NCI-H1417 (cell line): ENCODE data around the gene ELOA.

Experiments
- DNase-seq, 3 experiments: peaks; one replicate each; lab custom pipeline; 2025; lab: John Stamatoyannopoulos, UW

ELOA gene, protein sequence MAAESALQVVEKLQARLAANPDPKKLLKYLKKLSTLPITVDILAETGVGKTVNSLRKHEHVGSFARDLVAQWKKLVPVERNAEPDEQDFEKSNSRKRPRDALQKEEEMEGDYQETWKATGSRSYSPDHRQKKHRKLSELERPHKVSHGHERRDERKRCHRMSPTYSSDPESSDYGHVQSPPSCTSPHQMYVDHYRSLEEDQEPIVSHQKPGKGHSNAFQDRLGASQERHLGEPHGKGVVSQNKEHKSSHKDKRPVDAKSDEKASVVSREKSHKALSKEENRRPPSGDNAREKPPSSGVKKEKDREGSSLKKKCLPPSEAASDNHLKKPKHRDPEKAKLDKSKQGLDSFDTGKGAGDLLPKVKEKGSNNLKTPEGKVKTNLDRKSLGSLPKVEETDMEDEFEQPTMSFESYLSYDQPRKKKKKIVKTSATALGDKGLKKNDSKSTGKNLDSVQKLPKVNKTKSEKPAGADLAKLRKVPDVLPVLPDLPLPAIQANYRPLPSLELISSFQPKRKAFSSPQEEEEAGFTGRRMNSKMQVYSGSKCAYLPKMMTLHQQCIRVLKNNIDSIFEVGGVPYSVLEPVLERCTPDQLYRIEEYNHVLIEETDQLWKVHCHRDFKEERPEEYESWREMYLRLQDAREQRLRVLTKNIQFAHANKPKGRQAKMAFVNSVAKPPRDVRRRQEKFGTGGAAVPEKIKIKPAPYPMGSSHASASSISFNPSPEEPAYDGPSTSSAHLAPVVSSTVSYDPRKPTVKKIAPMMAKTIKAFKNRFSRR

DNA sequence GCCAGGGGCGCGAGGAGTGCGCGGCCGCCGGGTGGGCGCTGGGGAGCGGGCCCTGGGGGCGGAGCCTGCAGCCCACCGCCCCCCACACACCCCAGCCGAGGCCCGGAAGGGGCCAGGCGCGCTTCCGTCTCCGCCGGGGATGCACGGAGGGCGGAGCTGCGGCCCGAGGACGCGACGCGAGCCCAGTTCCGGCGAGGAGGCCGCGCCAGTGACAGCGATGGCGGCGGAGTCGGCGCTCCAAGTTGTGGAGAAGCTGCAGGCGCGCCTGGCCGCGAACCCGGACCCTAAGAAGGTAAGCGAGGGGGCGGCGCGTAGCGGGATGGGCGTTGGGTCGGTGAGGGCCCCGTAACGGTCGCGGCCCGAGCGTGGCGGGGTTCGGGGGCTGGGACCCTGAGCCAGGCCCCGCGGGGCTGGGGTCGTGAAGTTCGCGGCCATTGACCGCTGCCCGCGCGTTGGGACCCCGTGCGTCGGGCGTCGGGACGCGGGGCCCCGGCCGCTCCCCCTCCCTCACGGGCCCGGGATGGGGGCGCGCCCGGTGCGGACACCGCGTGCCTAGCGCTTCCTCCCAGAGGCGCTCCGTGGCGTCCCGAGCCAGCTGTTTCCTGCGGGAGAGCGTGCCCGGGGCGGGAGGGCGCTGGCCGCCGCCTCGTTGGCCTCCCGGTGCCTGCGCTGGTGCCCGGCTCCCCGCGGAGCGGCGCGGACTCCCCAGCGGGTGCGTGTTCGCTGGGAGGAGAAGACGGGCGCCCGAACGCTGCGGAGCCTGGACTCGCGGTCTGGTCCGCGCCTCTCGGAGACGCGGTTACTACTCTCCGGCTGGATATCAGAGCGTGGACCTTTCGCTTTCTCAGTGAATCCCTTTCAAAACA lies at the start of gene ELOA:
Gene ELOA (plus strand): TSS at position 185 of the 866 bp plus-strand sequence. CDS start 33 bp downstream, at position 218.
- DNase-seq, result peak; percentile 69 to 83 (median 80)

DNA sequence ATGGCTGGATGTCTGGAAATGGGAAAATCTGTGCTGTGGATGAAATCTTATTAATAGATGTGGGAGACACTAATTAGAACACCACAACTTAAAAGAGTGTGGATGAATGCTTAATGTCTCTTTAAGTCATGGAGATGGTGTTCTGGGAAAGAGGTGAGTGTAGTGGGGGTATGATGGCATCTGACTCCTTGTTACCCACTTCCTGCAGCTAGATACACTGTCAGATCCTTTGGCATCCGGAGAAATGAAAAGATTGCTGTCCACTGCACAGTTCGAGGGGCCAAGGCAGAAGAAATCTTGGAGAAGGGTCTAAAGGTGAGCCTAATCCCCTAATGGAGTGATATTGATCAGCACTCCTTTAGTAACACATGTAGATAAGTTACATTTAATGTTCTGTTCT lies 49.7 kb upstream of the ELOA start:
- DNase-seq, result peak in 1 of 3 experiments; percentile 9

DNA sequence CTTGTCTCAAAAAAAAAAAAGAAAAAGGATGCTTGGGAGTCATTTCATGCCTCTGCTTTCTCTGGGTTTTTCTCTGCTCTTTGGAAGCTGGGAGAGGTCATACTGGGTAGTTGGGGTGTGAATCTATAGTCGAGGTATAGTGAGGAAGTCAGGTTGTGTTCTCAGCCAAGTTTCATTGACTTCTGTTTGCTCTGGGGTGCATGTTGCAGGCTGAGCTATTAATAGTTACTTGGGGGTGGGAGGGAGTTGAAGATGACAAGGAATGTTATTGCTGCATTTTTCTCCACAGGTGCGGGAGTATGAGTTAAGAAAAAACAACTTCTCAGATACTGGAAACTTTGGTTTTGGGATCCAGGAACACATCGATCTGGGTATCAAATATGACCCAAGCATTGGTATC lies 48.9 kb upstream of the ELOA start:
- peak in 1 of 3 experiments; percentile 5 for DNase-seq

DNA sequence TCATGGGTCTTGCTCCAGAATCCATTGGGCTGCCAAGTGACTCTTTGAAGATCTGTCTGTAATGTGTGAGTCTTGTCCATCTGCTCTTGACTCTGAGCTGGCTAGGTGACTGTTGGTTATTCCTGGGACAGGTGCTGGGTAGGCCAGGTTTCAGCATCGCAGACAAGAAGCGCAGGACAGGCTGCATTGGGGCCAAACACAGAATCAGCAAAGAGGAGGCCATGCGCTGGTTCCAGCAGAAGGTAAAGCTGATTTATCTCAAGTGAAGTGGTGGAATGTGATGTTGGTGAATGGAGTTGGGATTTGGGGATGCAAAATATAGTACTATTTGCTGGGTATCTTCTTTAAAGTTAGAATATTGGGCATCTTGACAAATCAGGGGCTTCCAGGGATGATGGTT lies 47.6 kb upstream of the ELOA start:
- peak in 1 of 3 experiments; percentile 10 for DNase-seq

DNA sequence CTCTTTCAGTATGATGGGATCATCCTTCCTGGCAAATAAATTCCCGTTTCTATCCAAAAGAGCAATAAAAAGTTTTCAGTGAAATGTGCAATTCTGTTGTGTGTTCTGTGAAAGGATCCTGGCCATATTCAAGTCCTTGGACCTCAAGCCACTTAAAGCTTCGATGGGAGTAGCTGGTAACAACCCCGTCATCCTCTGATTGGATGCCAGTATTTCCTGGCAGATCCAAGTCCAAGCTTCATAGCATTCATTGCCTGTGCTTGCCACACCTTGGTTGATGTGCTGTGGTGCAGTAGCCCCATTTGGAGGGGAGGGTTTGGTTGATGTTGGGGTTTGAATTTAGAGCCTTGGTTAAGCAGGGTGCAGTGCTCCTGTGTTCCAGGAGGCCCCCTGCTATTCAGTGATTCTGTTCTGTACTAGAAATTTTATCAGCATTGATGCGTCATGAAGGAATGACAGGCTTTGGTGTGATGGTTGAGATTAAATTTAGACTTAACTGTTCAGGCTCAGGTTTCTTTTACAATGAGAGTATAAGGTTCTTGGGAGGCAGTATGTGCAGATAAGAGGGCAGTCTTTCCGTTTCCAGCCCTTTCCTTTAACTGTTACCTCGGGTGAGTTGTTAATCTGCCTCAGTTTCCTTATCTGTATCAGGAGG lies 46.8 kb upstream of the ELOA start:
- peak in 1 of 3 experiments; percentile 6 for DNase-seq

DNA sequence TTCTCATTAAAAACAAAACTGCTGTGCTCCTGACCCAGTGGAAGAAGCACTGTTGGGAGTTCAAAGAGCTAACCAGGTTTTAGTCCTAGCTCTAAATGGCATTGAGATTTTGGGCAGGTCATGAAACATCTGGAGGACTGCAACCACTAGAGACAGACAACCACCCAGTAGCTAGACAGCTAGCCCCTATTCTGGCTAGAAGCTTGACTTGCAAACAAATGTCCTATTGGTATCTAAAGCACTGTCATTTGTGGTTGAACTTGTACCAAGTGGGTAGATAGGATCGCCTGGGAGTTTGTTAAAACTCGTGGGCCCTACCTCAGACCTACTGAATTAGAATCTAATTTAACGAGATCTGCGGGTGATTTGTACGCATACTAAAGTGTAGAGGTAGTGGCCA lies 44.8 kb upstream of the ELOA start:
- no peak for DNase-seq

DNA sequence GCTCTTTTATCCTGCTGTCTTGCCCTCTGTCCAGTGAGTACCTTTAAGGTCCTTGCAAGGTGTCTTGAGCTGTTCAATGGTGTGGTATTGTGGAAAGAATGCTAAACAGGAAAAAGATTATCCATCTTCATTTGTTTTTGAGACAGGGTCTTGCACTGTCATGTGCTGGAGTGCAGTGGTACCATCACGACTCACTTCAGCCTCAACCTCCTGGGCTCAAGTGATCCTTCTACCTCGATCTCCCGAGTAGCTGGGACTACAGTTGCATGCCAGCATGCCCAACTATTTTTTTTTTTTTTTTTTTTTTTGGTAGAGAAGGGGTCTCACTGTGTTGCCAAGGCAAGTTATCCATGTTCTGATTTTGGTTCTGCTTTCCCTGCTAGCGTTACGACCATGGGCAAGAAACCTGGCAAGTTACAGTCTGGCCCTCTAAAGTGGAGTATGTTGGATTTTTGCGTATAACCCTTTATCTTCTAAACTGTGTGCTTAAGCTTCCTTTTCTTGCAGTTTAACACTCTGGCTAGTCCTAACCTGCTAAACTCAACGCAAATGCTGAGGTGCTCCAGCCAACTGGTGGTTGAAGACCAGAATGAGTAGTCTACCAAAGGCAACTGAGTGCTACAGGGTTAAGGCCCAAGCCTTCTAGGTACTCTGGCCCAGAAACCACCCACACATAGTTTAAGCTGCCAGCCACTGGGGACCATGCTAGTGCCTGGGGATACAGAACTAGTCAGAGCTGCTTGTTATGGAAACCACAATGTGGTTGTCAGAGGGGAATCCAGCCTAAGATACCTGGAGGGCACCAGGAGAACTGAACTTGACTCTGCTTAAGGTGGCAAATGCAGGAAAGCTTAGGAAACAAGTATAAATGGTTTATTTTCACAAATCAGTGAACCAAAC lies 43.7 kb upstream of the ELOA start:
- no peak for DNase-seq

DNA sequence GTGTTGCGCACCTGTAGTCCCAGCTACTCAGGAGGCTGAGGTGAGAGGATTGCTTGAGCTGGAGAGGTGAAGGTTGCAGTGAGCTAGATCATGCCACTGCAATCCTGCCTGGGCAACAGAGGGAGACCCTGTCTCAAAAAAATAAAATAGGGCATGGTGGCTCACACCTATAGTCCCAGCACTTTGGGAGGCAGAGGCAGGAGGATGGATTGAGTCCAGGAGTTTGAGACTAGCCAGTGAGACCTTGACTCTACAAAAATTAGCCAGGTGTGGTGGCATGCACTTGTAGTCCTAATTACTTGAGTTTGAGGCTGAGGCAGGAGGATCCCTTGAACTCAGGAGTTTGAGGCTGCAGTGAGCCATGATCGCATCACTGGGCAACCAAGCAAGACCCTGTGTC lies 42.0 kb upstream of the ELOA start:
- DNase-seq, result no peak

DNA sequence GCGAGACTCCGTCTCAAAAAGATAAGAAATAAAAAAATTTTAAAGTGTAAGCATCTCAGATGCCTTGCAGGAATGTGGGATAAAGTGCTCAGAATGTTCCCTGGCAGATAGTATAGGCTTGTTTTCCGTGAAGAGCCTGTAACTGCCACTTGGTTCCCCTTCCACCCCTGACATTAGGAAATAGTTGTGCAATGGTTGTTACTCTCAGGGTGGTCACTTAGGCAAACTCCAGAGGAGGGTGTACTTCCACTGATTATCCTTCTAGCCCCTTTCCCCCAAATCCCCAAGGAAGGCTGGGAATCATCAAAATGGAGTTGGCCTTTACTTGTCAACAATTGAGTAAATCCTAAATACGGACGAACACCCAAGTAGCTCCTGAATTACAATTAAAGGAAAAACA lies 41.3 kb upstream of the ELOA start:
- no peak for DNase-seq

DNA sequence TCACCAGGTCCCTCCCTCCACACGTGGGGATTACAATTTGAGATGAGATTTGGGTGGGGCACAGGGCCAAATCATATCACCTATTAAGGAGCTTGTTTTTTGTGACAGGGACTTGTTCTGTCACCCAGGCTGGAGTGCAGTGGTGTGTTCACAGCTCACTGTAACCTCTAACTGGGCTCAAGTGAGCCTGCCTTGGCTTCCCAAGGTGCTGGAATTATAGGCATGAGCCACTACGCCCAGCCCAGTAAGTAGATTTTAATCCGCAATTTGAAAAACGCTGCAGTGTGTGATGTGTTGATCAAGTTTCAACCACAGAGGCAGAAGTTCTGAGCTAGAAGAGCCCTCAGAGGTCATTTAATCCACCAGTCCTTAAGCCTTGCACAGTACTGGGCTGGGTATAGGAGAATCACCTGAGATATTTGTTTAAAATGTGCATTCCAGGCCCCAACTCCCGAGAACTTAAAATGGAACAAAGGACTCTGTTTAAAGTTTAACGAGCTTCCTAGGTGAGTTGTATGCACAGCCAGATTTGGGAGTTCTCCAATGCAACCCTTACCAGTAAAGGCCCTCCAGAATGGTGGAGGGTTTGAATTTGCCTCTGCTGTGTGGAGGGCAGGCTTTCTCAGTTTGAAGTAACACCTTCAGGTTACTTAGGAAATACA lies 38.3 kb upstream of the ELOA start:
- no peak for DNase-seq

DNA sequence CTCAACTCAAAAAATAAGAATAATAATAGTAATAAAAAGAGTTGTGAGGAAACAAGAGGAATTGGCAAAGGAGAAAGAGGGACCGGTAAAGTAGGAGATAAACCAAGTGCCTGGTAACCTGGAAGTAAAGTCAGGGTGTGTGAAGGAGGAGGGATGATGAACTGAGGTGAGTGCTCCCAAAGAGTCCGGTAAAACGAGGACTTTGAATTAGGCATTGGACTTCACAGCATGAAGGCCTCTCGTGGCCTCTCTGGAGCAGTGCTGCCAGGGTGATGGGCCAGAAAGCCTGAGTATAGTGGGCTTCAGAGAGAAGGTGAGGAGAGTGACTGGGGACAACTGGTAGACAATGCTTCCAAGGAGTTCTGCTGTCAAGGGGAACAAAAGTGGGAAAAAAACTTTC lies 34.0 kb upstream of the ELOA start:
- no peak for DNase-seq

DNA sequence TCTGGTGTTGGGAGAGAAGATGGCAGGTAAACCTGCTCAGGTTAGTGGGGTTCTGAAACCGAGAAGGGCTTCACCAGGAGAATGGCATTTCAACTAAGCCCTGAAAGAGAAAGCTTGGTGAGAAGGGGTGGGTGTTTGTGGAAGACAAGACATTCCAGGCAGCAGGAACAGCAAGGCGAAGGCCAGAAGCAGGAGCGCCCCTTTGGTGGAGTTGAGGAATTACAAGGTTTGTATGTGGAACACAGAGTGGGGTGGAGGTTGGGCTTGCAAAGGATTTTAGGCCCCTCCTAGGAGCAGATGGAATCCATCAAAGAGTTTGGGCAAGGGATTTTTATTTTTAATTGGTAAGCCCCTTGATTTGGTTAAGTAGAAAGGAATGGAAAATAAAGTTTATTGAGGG lies 24.8 kb upstream of the ELOA start:
- peak in 1 of 3 experiments; percentile 5 for DNase-seq

DNA sequence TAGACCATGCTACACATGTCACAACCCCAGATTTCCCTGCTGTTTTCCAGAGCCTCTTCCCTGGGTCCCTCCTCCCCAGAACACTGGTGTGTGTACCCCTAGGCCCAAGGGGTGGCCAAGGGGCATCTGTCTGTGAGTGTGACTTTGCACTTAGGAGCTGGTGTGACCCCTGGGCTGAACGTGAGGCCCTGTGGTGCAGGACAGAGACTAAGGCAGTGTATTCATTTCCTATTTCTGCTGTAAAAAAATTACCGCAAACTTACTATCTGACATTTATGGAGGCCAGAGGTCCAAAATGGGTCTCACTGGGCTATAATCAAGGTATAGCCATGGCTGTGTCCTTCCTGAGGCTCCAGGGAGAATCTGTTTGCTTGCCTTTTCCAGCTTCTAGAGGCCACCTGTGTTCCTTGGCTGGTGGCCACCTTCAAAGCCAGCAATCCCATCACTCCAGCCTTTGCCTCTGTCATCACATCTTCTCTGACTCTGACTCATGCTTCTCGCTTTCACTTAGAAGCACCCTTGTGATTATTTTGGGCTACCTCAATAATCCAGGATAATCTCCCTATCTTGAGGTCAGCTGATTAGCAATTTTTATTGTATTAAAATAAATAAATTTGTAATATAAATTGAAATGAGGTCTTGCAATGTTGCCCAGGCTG lies 24.0 kb upstream of the ELOA start:
- no peak for DNase-seq

DNA sequence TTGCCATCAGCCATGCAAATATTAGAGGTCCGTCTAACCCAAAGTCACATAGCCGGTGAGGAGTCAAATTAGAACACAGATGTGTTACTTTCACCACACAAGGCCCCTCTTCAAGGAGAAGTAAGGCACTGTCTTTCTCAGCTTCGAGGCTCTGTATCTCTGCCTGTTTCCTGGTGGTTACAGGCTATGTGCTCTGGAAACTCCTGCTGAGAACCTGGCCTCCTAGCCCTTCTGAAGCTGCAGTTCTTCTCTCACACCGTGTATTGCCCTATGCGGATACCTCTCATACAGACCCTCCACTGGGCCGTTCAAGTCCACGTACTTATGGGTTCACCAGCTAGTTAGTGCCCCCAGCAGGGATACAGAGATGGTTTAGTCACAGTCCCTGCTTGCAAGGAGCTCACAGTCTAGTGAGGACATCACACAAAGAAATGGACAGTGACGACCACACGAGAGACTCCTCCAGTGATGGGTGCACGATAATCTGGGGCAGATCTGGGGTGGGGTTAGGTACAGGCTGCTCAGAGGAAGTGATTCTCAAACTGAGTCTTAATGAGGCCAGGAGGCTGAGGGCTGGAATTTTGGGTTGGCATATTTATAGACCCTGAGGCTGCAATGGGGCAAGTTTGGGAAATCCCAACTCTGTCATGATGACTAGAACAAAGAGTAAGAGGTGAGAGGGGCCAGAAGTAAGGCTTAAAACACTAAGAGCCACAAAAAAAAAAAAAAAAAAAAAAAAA lies 22.8 kb upstream of the ELOA start:
- DNase-seq, result no peak

DNA sequence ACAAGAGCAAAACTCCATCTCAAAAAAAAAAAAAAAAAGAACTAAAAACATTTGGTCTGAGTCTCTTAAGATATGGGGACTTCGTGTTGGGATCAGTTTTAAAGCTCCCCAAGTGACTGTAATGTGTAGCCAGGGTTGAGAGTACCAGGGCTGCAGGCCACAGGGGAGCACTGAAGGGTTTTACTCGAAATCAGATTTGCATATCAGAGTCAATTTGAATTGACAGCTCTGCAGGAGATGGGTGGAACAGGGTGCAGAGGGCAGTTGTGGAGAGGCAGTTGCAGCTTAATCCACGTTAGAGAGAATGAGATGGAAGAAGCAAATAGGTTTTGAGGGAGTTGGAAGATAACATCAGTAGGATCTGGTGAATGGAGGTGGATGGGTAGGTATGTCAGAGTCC lies 20.6 kb upstream of the ELOA start:
- DNase-seq, result no peak

DNA sequence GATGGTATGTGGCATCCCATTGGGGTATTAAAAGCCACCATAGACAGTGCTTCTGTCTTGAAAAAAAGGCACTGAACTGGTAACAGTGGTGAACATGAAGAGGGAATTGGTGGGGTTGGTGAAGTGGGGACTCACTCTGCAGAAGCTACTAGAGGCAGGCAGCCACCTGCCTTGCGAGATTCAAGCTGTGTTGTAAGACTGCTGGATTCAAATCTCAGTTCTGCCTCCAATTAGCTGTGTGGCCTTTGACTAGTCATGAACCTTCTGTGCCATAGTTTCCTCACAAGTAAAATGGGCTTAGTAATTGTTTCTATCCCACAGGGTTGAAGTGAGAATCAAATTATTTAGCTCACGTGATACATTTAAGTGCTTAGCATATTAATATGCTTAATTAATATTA lies 16.6 kb upstream of the ELOA start:
- DNase-seq, result no peak

DNA sequence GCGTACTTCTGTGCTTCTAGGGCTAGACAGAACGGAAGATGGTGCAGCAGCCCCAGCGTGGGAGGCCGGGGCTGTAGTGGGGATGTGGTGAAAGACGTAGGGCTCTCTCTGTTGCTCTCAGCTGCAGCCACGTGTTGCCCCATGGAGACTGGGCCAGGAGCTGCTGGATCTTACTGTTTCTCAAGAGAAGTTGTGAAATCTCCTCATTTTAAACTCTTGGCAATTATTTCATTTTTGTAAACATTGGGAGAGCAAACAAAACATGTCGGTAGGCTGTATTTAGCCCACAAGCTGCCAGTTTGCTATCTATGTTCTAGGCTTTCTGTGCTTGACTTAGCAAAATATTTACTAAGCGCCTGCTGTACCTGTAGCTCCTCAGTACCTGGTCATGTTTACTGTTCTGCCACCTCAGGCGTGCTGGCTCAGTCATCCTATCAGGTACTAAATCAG lies 15.9 kb upstream of the ELOA start:
- peak in 2 of 3 experiments; percentile 28 to 46 for DNase-seq

DNA sequence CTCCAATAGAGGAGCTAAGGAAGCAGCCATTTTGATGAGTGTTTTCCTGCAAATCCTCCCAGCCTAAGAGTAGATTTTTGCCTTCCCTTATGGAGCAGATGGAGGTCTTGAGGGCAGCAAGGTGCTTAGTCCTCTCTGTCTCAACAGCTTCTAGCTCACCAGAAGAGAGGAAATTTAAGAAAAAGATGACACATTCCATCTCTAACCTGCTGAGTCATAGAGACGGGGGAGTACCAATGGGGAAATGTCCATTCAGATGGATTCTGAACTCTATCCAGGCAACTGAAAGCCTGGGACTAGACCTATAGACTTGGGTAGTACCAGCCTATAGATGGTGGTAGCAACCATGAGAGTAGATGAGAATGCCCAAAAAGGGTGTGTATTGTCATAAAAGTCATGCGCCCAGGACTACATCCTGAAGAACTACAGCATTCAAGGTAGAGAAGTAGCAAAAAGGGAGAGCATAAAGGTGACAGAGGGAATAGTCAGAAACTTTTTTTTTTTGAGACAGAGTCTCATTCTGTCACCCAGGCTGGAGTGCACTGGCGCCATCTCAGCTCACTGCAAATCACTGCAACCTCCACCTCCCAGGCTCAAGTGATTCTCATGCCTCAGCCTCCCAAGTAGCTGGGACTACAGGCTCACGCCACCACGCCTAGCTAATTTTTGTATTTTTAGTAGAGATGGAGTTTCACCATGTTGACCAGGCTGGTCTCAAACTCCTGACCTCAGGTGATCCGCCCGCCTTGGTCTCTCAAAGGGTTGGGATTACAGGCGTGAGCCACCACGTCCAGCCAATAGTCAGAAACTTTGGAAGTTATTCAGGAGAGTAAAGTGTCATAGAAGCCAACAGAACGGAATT lies 10.7 kb upstream of the ELOA start:
- no peak for DNase-seq
